Astrocyte (in vitro differentiated cells and primary cell): Measurements from ENCODE around the gene NAALADL2.

ENCODE experiments used
- CTCF ChIP-seq: IDR thresholded peaks from 2 replicates; pipeline ENCODE4 v1.5.1; 2011; ENCODE audit warnings: low read depth, mild to moderate bottlenecking, inconsistent platforms, low read length, moderate library complexity; ENCODE audit not compliant: insufficient read depth
- EZH2 ChIP-seq: IDR thresholded peaks from 2 replicates; pipeline ENCODE4 v1.6.1; 2012; ENCODE audit warnings: mild to moderate bottlenecking, low read length, inconsistent platforms; ENCODE audit not compliant: insufficient read depth

DNA sequence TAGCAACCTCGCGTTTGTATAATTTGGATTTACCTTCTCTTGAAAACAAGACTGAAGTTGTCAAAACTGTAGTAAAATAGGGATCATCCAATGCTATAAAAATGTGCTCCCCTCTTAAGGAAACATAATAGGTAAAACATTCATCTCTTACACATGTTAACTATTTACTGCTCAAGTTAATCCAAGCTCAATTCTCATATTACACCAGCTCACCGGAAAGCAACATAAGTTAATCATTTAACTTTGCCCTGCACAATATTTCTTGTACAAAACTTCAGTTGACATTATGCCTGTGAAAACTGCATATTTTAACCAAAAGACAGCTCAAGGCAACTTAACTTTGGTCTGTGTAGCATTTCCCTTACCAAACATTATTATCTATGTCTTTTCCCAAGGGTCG lies 634.2 kb downstream of the NAALADL2 start:
- no peak for TF ChIP-seq CTCF
- TF ChIP-seq EZH2: no peak
